GM10266 (cell line): Measurements from ENCODE around the gene MEAF6.
"Not testable (repeated sequence)": the region's sequence is repeated elsewhere in the genome, so short reads cannot be mapped to it uniquely, and the experiment has no call there.

Experiments used
- DNase-seq: peaks from one replicate; pipeline ENCODE4 v3.0.0; 2012; ENCODE audit errors: extremely low spot score
- TF ChIP-seq, protein P1 (sequence below): IDR thresholded peaks from 2 replicates; pipeline ENCODE4 v1.5.1; 2012; ENCODE audit warnings: mild to moderate bottlenecking, low read depth; ENCODE audit not compliant: control insufficient read depth, insufficient read depth; ENCODE audit errors: missing control alignments

The MEAF6 gene

DNA sequence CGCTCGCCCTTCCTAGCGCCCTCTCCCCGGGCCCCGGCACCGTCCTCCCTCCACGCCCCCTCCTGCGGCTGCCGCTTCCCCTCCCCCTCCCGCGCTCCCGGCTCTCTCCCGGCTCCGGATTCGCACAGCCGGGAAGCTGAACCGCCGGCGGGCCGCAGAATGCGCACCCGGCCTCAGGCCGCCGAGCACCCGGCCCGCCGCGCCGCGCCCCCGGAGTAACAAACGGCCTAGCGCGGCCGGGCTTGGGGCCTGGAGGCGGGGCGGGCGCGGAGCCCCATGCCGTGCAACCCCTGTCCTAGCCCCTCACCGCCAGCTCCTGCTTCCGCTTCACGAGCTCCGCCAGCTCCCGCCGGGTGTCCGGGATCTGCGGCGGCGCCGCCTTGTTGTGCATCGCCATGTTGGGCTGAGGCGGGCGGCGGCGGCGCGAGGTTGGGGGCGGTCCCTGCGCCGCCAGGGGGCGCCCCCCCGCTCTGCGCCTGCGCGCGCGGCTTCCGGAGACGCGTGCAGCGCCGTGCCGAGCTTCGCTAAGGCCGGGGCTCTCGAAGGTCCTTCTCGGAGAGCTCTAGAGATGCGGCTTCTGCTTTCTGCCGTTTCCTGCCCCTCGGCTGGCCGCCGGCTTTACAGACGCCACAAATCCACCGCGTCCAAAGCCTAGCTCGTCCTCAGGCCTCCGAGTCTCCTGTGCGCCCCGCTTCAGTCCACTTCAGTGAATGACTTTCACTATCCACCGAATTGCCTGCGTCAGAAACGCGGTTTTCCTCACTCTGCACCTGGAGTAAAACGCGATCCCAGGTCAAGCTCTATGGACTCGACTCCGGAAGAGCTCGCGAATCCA lies at the start of gene MEAF6:
Gene MEAF6, minus strand, starts transcription at position 417 of the 835 bp plus-strand sequence. Its CDS starts 20 bp downstream, at position 397.
- TF ChIP-seq, protein P1, sequence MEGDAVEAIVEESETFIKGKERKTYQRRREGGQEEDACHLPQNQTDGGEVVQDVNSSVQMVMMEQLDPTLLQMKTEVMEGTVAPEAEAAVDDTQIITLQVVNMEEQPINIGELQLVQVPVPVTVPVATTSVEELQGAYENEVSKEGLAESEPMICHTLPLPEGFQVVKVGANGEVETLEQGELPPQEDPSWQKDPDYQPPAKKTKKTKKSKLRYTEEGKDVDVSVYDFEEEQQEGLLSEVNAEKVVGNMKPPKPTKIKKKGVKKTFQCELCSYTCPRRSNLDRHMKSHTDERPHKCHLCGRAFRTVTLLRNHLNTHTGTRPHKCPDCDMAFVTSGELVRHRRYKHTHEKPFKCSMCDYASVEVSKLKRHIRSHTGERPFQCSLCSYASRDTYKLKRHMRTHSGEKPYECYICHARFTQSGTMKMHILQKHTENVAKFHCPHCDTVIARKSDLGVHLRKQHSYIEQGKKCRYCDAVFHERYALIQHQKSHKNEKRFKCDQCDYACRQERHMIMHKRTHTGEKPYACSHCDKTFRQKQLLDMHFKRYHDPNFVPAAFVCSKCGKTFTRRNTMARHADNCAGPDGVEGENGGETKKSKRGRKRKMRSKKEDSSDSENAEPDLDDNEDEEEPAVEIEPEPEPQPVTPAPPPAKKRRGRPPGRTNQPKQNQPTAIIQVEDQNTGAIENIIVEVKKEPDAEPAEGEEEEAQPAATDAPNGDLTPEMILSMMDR = peak; percentile 68

DNA sequence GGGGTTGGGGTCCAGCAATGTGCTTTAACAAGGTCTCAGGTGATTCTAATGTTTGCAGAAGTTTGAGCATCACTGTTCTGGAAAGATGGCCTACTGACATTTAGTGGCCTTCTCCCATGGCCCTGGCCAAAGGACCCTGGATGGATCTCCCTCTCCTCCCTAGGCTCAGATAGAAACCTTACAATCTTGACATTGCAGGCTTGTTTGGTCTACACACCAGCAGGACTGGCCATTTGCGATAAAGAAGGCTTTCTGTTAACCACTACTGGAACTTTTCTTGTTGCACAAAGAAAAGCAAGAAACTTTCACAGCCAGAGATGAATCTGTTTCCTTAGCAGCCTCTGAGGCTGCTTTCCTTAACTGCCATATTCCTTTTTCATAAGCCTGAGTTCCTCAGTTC lies 48.4 kb upstream of the MEAF6 start:
- no peak for DNase-seq
- TF ChIP-seq, protein P1 = no peak

More for the DNA sequence above, at the start of gene MEAF6:
- peak; percentile 97 for DNase-seq

DNA sequence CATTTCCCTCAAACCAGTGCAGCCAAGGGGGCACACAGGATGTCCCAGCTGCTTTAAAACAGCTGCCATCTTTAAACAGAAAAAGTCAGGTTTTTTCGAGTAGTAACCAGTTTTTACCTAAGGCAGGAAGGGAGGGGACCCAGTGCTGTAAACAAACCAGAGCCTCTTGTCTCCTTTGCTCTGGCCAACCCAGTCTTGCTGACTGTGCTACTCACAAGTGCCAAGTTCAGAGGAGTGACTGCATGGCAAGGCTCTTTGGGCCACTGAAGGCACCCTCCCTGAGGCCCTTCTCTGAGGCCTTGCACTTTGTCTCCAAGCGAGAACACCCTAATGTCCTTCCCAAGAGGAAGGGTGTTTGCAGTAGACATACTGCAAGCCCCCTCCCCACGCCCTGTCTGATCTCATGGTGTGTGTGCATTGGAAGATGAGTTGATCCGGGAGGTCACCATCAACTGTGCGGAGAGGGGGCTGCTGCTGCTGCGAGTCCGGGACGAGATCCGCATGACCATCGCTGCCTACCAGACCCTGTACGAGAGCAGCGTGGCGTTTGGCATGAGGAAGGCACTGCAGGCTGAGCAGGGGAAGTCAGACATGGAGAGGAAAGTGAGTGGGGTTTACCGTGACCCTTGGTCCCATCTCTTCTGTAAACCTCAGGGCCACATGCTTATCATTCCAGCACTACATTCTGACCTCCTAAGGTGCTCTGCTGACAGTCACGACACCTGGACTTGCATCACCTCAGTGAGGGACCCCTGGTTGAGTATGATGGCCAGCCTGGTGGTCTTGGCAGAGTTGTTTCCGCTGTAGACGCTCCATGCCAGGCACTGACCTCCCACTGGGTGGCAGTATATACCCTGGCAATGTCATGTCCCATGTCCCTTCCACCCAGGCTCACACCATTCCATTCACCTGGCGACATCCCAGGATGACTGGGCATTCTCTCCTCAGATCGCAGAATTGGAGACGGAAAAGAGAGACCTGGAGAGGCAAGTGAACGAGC lies 46.9 kb upstream of the MEAF6 start:
- peak; percentile 38 for DNase-seq
- TF ChIP-seq, protein P1 = peak; percentile 71

DNA sequence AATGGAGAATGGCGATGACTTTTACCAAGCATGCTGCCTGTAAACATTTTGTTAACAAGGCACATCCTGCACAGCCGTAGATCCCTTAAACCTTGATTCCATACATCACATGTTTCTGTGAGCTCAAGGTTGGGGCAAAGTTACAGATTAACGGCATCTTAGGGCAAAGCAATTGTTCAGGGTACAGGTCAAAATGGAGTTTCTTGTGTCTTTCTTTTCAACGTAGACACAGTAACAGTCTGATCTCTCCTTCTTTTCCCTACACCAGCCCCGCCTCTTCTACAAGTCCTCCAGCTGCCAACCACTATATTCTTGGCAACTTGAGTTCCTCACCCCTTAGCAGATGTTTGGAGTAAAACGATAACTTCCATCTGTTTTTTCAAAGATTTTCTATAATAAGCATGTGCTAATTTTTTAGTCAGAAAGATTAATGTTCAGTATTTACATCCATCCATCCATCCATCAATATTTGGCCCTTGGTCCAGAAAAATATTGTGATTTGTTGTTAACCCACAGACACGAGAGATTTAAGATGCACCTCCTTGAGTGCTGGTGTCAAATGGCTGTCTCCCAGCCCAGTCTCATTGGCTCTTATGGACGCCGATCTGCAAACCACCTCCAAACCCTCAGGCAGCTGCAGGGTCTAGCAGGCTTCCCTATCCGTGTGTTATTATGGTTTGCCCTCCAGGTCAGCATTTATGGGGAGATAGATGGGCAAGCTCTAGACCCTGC lies 46.0 kb upstream of the MEAF6 start:
- TF ChIP-seq, protein P1 = no peak
- DNase-seq = no peak

DNA sequence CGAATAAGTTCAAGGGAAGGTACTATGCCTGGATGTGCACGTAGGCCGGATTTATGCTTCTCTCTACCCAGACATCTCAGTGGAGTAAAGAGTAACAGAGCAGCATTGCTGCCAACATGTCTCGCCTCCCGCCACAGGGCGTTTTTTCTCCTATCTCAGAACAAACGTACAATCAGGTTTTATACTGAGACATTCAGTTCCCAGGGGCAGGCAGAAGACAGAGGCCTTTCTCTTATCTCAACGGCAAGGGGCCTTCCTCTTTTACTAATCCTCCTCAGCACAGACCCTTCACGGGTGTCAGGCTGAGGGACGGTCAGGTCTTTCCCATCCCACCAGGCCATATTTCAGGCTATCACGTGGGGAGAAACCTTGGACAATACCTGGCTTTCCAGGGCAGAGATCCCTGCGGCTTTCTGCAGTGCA lies 45.4 kb upstream of the MEAF6 start:
- not testable (repeated sequence) for DNase-seq

DNA sequence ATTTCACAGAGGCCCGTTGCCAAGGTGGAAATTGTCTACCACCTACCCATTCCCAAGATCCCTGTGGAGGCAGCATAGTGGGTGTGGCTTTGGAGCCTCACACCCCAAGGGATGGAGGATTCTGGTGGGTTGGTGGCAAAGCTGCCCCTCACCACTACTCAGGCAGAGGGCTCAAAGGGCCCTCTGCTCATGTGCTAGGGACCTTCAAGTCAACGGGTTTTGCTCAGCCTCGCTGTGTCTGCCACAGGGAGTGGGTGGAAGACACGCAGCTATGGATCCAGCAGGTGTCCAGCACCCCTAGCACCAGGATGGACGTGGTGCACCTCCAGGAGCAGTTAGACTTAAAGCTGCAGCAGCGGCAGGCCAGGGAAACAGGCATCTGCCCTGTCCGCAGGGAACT lies 44.5 kb upstream of the MEAF6 start:
- TF ChIP-seq, protein P1 = no peak
- no peak for DNase-seq

DNA sequence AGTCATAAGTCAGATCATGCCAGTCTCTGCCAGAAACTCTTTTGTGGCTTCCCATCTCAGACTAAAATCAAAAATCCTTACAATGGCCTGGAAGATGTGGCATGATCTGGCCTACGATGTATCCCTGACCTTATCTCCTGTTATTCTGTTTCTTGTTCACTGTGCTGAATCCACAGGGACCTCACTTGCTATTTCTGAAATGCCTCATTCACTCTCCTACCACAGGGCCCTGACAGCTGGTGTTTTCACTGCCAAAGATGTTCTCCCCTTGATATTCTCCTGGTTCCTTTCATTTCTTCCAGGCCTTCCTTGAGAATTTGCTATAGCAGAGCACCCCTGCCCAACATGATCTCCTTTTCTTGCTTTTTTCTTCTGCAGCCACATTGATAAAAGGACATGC lies 43.8 kb upstream of the MEAF6 start:
- TF ChIP-seq, protein P1 = no peak
- no peak for DNase-seq
